Lower lobe of right lung (tissue), 2 donors: ENCODE results near the gene SHQ1. TPM values are rescaled to one million over a fixed set of nuclear protein-coding genes. Genes with fewer than 3 reads are reported as not detected.

Experiments used
- ATAC-seq, 2 donors: fragments of 200-7000 bp; cut with Tn5 transposase; one replicate each; pipeline ENCODE4 v1.9.1; 2020 to 2022; ENCODE audit warnings: mild to moderate bottlenecking in 2 of 2, moderate library complexity in 2 of 2
- DNase-seq: peaks from one replicate; pipeline ENCODE4 v3.0.0-alpha.2; 2020
- H3K27ac ChIP-seq: fragments of 200-600 bp; one replicate; pipeline ENCODE4 v1.8.0; 2022
- H3K27me3 ChIP-seq: fragments of 200-600 bp; one replicate; pipeline ENCODE4 v1.8.0; 2022; ENCODE audit warnings: low read depth
- H3K36me3 ChIP-seq: fragments of 200-600 bp; one replicate; pipeline ENCODE4 v1.8.0; 2022; ENCODE audit warnings: mild to moderate bottlenecking
- H3K4me1 ChIP-seq: fragments of 200-600 bp; one replicate; pipeline ENCODE4 v1.8.0; 2022
- H3K4me3 ChIP-seq: fragments of 200-600 bp; one replicate; pipeline ENCODE4 v1.8.0; 2022; ENCODE audit warnings: mild to moderate bottlenecking
- H3K9me3 ChIP-seq: fragments of 200-600 bp; one replicate; pipeline ENCODE4 v1.8.0; 2022
- intact Hi-C: fragments of 100-400 bp; cut with DNase I; formaldehyde crosslinking; loops from one replicate; pipeline ENCODE4 v1.11.0; 2022
- total RNA-seq: library from RNA; stranded (reverse); fragmentation: NEBNext Ultra II Directional; extraction: Animal tissue kit (Norgen Biotek cat#: 25700); gene quantifications from one replicate; pipeline ENCODE4 v1.2.1, GENCODE V29; 2021
- TF ChIP-seq, protein P1 (sequence below): fragments of 200-600 bp; IDR thresholded peaks from one replicate; pipeline ENCODE4 v1.8.0; 2022; ENCODE audit warnings: antibody characterized with exemption, mild to moderate bottlenecking
- donor health status: DM: no; HTN: yes; CAD: no; lungs with severe emphysema.

SHQ1 gene
- total RNA-seq, 1 donor from 2014 or later, result 16.8 TPM

- DNase-seq (no peak), ATAC-seq (peak in 1 of 2 donors; percentile 39)
- intact Hi-C loops, result no loop called here
- Histone ChIP-seq H3K4me3 (no peak overlapping the region), H3K27ac (no peak overlapping the region), H3K36me3 (peaks cover 32% of the 10 kb centered on the region), H3K9me3 (no peaks in the 10 kb centered on the region), H3K27me3 (no peaks in the 10 kb centered on the region), H3K4me1 (no peaks in the 10 kb centered on the region)
- TF ChIP-seq, protein P1, sequence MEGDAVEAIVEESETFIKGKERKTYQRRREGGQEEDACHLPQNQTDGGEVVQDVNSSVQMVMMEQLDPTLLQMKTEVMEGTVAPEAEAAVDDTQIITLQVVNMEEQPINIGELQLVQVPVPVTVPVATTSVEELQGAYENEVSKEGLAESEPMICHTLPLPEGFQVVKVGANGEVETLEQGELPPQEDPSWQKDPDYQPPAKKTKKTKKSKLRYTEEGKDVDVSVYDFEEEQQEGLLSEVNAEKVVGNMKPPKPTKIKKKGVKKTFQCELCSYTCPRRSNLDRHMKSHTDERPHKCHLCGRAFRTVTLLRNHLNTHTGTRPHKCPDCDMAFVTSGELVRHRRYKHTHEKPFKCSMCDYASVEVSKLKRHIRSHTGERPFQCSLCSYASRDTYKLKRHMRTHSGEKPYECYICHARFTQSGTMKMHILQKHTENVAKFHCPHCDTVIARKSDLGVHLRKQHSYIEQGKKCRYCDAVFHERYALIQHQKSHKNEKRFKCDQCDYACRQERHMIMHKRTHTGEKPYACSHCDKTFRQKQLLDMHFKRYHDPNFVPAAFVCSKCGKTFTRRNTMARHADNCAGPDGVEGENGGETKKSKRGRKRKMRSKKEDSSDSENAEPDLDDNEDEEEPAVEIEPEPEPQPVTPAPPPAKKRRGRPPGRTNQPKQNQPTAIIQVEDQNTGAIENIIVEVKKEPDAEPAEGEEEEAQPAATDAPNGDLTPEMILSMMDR, result no peak
These were observed 18.5 kb downstream of the SHQ1 start for GRCh38 chr3:72829701-72830100.

- Histone ChIP-seq H3K4me1 (peaks cover 28% of the 10 kb centered on the region), H3K36me3 (peaks cover 8% of the 10 kb centered on the region), H3K4me3 (no peak overlapping the region), H3K9me3 (no peaks in the 10 kb centered on the region), H3K27me3 (no peaks in the 10 kb centered on the region), H3K27ac (no peak overlapping the region)
- TF ChIP-seq, protein P1, result no peak
- ATAC-seq, result peak; percentile 34 to 45
- intact Hi-C loops, result no loop called here
- DNase-seq, result no peak
These were observed 27.0 kb downstream of the SHQ1 start for GRCh38 chr3:72821161-72821781.

- H3K27me3 ChIP-seq, result no peaks in the 10 kb centered on the region
- intact Hi-C loops, result no loop called here
- no peaks in the 10 kb centered on the region for H3K9me3 ChIP-seq
- H3K36me3 ChIP-seq, result peaks cover 8% of the 10 kb centered on the region
- ATAC-seq (peak in 1 of 2 donors; percentile 61), DNase-seq (no peak)
- H3K4me3 ChIP-seq, result no peak overlapping the region
- H3K27ac ChIP-seq, result no peak overlapping the region
- TF ChIP-seq, protein P1, result no peak
- H3K4me1 ChIP-seq, result peaks cover 28% of the 10 kb centered on the region
These were observed 27.8 kb downstream of the SHQ1 start for GRCh38 chr3:72820415-72820814.

GRCh38 chr3:72818905-72819304 lies 29.3 kb downstream of the SHQ1 start:
- Histone ChIP-seq H3K36me3 (peaks cover 12% of the 10 kb centered on the region), H3K4me3 (no peak overlapping the region), H3K4me1 (peaks cover 28% of the 10 kb centered on the region), H3K27me3 (no peaks in the 10 kb centered on the region), H3K9me3 (no peaks in the 10 kb centered on the region), H3K27ac (no peak overlapping the region)
- ATAC-seq, result no peak
- DNase-seq, result no peak
- TF ChIP-seq, protein P1, result no peak
- intact Hi-C loops, result no loop called here

DNA sequence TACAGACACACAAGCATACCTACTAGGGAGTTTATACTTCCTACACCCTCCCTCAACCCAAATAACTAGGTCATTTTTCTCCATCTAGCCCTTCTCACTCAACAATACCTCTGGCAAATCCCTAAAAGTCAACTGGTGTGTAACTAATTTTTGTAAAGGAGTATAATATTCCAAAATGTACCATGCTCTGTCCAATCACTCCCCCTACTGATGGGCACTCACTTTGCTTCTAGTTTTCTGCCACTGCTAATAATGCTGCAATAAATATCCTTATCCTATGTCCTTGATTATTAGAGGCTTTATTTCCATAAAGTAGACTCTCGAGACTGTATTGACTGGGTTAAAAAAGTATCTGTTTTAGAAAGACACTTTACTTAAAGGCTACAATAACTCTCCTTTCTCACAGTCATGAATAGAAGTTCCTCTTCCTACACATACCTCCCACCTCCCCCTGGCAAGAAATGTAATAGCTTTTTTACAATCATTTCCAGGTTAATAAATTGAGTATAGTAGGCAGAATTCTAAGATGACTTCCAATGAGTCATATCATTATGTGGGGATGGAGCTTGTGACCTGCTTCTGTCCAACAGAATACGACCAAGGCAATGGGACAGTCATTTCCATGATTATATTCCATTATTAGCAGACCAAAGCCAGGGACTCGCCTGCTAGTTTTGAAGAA lies 30.0 kb downstream of the SHQ1 start:
- no peak for DNase-seq
- H3K27me3 ChIP-seq, result no peaks in the 10 kb centered on the region
- intact Hi-C loops, result no loop called here
- H3K36me3 ChIP-seq, result peaks cover 5% of the 10 kb centered on the region
- TF ChIP-seq, protein P1, result peak; percentile 37
- H3K27ac ChIP-seq, result no peak overlapping the region
- peaks cover 28% of the 10 kb centered on the region for H3K4me1 ChIP-seq
- peak in 1 of 2 donors; percentile 49 for ATAC-seq
- no peaks in the 10 kb centered on the region for H3K9me3 ChIP-seq
- no peak overlapping the region for H3K4me3 ChIP-seq
